Trophoblast cell (in vitro differentiated cells and primary cell): Measurements from ENCODE around the gene FOXK2.
A peak's percentile ranks its signal among the peaks of the same experiment; 100 is the strongest.

Experiments
- DNase-seq, 2 donors: peaks; one replicate each; pipeline ENCODE4 v3.0.0-alpha.2; 2016
- H2AFZ ChIP-seq: 2 replicates; pipeline ENCODE4 v1.6.1; 2013; ENCODE audit warnings: low read length, moderate library complexity, mild to moderate bottlenecking; ENCODE audit not compliant: insufficient read depth, poor library complexity
- H2AK5ac ChIP-seq: 2 replicates; pipeline ENCODE4 v1.6.1; 2013; ENCODE audit warnings: mild to moderate bottlenecking, low read length
- H2BK120ac ChIP-seq: 2 replicates; pipeline ENCODE4 v1.6.1; 2013; ENCODE audit warnings: low read length, mild to moderate bottlenecking, moderate library complexity; ENCODE audit not compliant: insufficient read depth, poor library complexity
- H2BK12ac ChIP-seq: 2 replicates; pipeline ENCODE4 v1.6.1; 2013; ENCODE audit warnings: mild to moderate bottlenecking, low read length, moderate library complexity
- H2BK5ac ChIP-seq: 2 replicates; pipeline ENCODE4 v1.6.1; 2013; ENCODE audit warnings: low read length, low read depth, moderate library complexity, mild to moderate bottlenecking; ENCODE audit not compliant: poor library complexity
- H3K14ac ChIP-seq: 2 replicates; pipeline ENCODE4 v1.6.1; 2013; ENCODE audit warnings: mild to moderate bottlenecking, low read length
- H3K18ac ChIP-seq: 2 replicates; pipeline ENCODE4 v1.6.1; 2013; ENCODE audit warnings: mild to moderate bottlenecking, low read length
- H3K23ac ChIP-seq: 2 replicates; pipeline ENCODE4 v1.6.1; 2013; ENCODE audit warnings: low read length
- H3K27ac ChIP-seq: 2 replicates; pipeline ENCODE4 v1.5.1; 2013; ENCODE audit warnings: low read depth, mild to moderate bottlenecking, inconsistent platforms, low read length, moderate library complexity
- H3K27me3 ChIP-seq: 2 replicates; pipeline ENCODE4 v1.6.1; 2013; ENCODE audit warnings: inconsistent platforms, mild to moderate bottlenecking, low read length, moderate library complexity; ENCODE audit not compliant: insufficient read depth
- H3K36me3 ChIP-seq, 2 experiments: 1 replicate in 1 of 2; 2 replicates in 1 of 2; pipeline ENCODE4 v1.6.1; 2013; ENCODE audit warnings: low read length in 2 of 2, mild to moderate bottlenecking in 2 of 2, moderate library complexity in 1 of 2; ENCODE audit not compliant: insufficient read depth in 2 of 2, control insufficient read depth in 1 of 2
- H3K4ac ChIP-seq: 2 replicates; pipeline ENCODE4 v1.6.1; 2013; ENCODE audit warnings: low read depth, mild to moderate bottlenecking, low read length, moderate library complexity
- H3K4me1 ChIP-seq, 2 experiments: 1 replicate in 1 of 2; 2 replicates in 1 of 2; pipeline ENCODE4 v1.6.1; 2013; ENCODE audit warnings: low read length in 2 of 2, mild to moderate bottlenecking in 2 of 2, moderate library complexity in 1 of 2; ENCODE audit not compliant: insufficient read depth in 2 of 2, control insufficient read depth in 1 of 2
- H3K4me2 ChIP-seq: 2 replicates; pipeline ENCODE4 v1.6.1; 2013; ENCODE audit warnings: inconsistent platforms, mild to moderate bottlenecking, low read length, moderate library complexity
- H3K4me3 ChIP-seq: 2 replicates; pipeline ENCODE4 v1.5.1; 2013; ENCODE audit warnings: mild to moderate bottlenecking, low read depth, low read length, inconsistent platforms
- H3K79me1 ChIP-seq: one replicate; pipeline ENCODE4 v1.6.1; 2013; ENCODE audit warnings: low read length
- H3K79me2 ChIP-seq: 2 replicates; pipeline ENCODE4 v1.6.1; 2013; ENCODE audit warnings: low read length, mild to moderate bottlenecking; ENCODE audit not compliant: control insufficient read depth, insufficient read depth, poor library complexity
- H3K9ac ChIP-seq: 2 replicates; pipeline ENCODE4 v1.6.1; 2013; ENCODE audit warnings: mild to moderate bottlenecking, low read length
- H3K9me3 ChIP-seq: 2 replicates; pipeline ENCODE4 v1.6.1; 2013; ENCODE audit warnings: low read depth, mild to moderate bottlenecking, control low read depth, inconsistent platforms, low read length; ENCODE audit not compliant: insufficient read depth
- H4K12ac ChIP-seq: 2 replicates; pipeline ENCODE4 v1.6.1; 2013; ENCODE audit warnings: low read depth, mild to moderate bottlenecking, low read length, moderate library complexity
- H4K8ac ChIP-seq: 2 replicates; pipeline ENCODE4 v1.6.1; 2013; ENCODE audit warnings: low read depth, mild to moderate bottlenecking, low read length, moderate library complexity
- H4K91ac ChIP-seq: one replicate; pipeline ENCODE4 v1.6.1; 2013; ENCODE audit warnings: low read depth, mild to moderate bottlenecking, low read length, moderate library complexity
- WGBS: extraction: QIAGEN DNeasy Blood & Tissue Kit; methylation state at CpG from one replicate; pipeline ENCODE4 v1.1.7; 2013; ENCODE audit warnings: missing lambda C conversion rate; ENCODE audit not compliant: insufficient read length, insufficient coverage; ENCODE audit errors: extremely low coverage; 5-methylcytosine and 5-hydroxymethylcytosine counted together

FOXK2 gene

DNA sequence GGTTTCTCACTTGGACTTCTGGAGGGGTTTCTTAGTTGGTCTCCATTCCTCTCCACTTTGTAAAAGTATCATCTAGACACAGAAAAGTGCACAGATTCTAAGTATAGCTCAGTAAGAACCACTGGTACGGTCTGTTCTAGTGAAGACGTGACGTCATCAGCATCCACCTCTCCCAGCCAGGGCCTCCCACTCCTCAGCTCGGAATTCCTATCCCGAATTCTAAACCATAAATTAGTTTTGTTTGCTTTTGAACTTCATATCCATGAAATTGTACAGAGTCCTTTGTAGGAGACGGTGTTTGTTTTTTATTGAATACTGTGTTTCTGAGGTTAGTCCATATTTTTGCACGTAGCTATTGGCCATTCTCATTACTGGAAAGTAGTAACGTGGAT, 25.5 kb downstream of the FOXK2 start:
- no peak overlapping the region for H4K91ac ChIP-seq
- no peak overlapping the region for H4K8ac ChIP-seq
- no peak overlapping the region for H3K14ac ChIP-seq
- no peak overlapping the region for H2AFZ ChIP-seq
- H2BK5ac ChIP-seq: no peak overlapping the region
- H2BK120ac ChIP-seq: no peak overlapping the region
- DNase-seq: no peak
- peaks cover 49% of the 10 kb centered on the region for H3K79me2 ChIP-seq
- no peak overlapping the region for H3K4me2 ChIP-seq
- peaks cover 2 to 7% of the 10 kb centered on the region in 2 experiments for H3K36me3 ChIP-seq
- H3K4ac ChIP-seq: peak overlapping the region; percentile 71
- no peak overlapping the region for H2AK5ac ChIP-seq
- no peak overlapping the region for H3K23ac ChIP-seq
- H3K9ac ChIP-seq: no peak overlapping the region
- no peak overlapping the region for H3K18ac ChIP-seq
- H3K4me3 ChIP-seq: no peak overlapping the region
- H3K4me1 ChIP-seq: peaks cover 2 to 6% of the 10 kb centered on the region in 2 experiments
- H3K9me3 ChIP-seq: peaks cover 4% of the 10 kb centered on the region
- H2BK12ac ChIP-seq: no peak overlapping the region
- H3K27ac ChIP-seq: no peak overlapping the region
- H3K27me3 ChIP-seq: no peaks in the 10 kb centered on the region
- H4K12ac ChIP-seq: no peak overlapping the region
- no peaks in the 10 kb centered on the region for H3K79me1 ChIP-seq
- WGBS: no CpG with 5 or more reads among the region's 8 CpGs

DNA sequence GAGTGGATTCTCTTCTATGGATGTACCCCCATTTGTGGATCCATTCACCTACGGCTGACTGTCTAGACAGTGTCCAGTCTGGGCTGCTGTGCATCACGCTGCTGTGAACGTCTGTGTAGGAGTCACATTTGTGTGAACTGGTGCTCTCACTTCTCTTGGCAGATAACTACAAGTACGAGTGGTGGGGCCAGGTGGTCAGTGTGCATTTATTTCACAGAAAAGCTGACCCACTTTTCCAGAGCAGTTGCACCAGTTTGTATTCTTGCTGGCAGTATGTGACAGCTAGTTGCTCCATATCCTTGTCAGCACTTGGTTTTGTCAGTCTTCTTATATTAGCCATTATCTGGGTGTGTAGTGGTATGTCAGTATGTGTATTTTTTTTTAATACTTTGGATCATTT, 28.4 kb downstream of the FOXK2 start:
- no peak overlapping the region for H3K23ac ChIP-seq
- DNase-seq: no peak
- no peak overlapping the region for H3K4me2 ChIP-seq
- H3K4me3 ChIP-seq: no peak overlapping the region
- H4K12ac ChIP-seq: no peak overlapping the region
- no peak overlapping the region for H2BK5ac ChIP-seq
- H3K4me1 ChIP-seq: peaks cover 2 to 3% of the 10 kb centered on the region in 2 experiments
- no peak overlapping the region for H3K14ac ChIP-seq
- H2BK12ac ChIP-seq: no peak overlapping the region
- H3K27me3 ChIP-seq: no peaks in the 10 kb centered on the region
- no peak overlapping the region for H2AK5ac ChIP-seq
- no peak overlapping the region for H4K91ac ChIP-seq
- H3K79me2 ChIP-seq: peaks cover 38% of the 10 kb centered on the region
- no peak overlapping the region for H3K18ac ChIP-seq
- WGBS: no CpG with 5 or more reads among the region's 4 CpGs
- no peak overlapping the region for H2BK120ac ChIP-seq
- peaks cover 2 to 4% of the 10 kb centered on the region in 2 experiments for H3K36me3 ChIP-seq
- H3K27ac ChIP-seq: no peak overlapping the region
- H3K9me3 ChIP-seq: peaks cover 4% of the 10 kb centered on the region
- no peak overlapping the region for H2AFZ ChIP-seq
- no peak overlapping the region for H4K8ac ChIP-seq
- no peak overlapping the region for H3K9ac ChIP-seq
- no peaks in the 10 kb centered on the region for H3K79me1 ChIP-seq
- peak overlapping the region; percentile 84 for H3K4ac ChIP-seq

DNA sequence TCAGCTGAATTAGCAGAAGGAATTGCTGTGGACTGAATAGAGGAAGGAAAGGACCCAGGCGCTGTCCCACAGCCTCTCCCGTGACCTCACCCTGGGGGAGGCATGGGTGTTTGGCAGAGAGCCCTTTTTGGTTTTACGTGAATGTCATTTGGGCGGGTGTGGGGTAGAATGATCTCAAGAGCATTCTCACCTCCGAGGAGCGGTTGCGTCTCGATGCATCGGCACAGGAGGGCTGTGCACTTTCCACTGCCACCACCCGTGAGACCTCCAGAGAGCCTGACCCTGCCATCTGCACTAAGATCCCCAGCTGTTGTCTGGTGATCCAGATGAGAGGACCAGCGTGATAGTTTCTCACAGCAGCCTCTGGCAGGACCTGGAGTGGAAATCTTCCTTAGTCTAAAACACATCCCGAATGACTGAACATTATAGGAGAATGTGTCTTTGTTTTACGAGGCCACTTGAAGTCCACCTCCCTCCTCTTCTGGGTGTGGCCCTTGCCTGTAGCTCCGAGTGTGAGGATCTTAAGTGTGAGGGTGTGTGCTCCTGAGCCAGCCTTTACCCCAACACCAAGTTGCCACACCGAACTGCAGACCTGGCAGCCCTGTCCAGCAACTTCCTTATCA, 29.3 kb downstream of the FOXK2 start:
- Histone ChIP-seq H3K9me3 (peaks cover 4% of the 10 kb centered on the region), H3K4me1 (peaks cover 2 to 3% of the 10 kb centered on the region in 2 experiments), H2BK5ac (no peak overlapping the region), H2BK120ac (no peak overlapping the region), H4K12ac (peak overlapping the region; percentile 81), H3K27me3 (no peaks in the 10 kb centered on the region), H3K36me3 (peaks cover 2 to 4% of the 10 kb centered on the region in 2 experiments), H3K23ac (no peak overlapping the region), H2AFZ (no peak overlapping the region), H2BK12ac (no peak overlapping the region), H3K27ac (no peak overlapping the region), H3K4ac (peak overlapping the region; percentile 80), H4K8ac (no peak overlapping the region), H3K9ac (no peak overlapping the region), H3K4me3 (no peak overlapping the region), H2AK5ac (no peak overlapping the region), H4K91ac (no peak overlapping the region), H3K18ac (peak overlapping the region; percentile 72), H3K79me2 (peaks cover 36% of the 10 kb centered on the region), H3K14ac (no peak overlapping the region), H3K79me1 (no peaks in the 10 kb centered on the region), H3K4me2 (no peak overlapping the region)
- no CpG with 5 or more reads among the region's 15 CpGs for WGBS
- DNase-seq: no peak

DNA sequence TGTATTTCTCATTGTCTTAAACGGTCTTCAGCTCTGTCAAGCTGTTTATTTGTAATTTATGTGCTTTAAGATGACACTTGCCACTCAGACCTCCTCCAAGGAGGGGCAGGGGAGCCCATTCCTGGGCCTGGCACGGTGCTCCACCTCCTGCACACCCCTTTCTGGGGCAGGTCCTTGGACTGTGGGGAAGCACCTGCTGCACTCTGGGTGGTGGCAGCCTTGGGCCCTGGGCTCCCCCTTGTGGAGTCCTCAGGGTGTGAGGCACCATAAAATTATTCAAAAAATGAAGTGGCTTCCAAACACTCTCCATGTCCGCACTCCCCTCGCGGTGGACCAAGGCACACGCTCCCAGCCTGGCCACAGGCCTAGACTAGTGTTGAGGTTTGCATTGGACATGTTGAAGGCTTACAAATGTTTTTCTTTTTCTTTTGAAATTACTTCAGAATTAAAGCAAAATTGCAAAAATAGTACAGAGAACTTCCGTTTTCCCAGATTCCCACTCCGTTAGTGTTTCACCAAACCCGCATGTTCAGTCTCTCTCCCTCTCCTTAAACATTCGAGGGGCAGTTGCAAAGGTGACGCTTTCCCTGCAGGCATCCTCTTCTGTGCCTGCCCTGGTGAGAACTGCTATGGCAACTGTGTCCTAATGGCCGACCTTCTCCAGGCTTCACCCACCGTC, 32.4 kb downstream of the FOXK2 start:
- Histone ChIP-seq H2AFZ (no peak overlapping the region), H3K79me2 (peaks cover 24% of the 10 kb centered on the region), H4K8ac (no peak overlapping the region), H3K18ac (no peak overlapping the region), H3K79me1 (no peaks in the 10 kb centered on the region), H2BK12ac (no peak overlapping the region), H3K4me2 (no peak overlapping the region), H3K9me3 (peaks cover 4% of the 10 kb centered on the region), H3K4me1 (peaks cover 2 to 3% of the 10 kb centered on the region in 2 experiments), H3K27ac (no peak overlapping the region), H2AK5ac (no peak overlapping the region), H3K36me3 (peaks cover 0 to 4% of the 10 kb centered on the region in 2 experiments), H3K4me3 (no peak overlapping the region), H3K9ac (no peak overlapping the region), H3K4ac (peak overlapping the region; percentile 91), H2BK5ac (no peak overlapping the region), H3K23ac (no peak overlapping the region), H4K12ac (no peak overlapping the region), H3K14ac (no peak overlapping the region), H3K27me3 (no peaks in the 10 kb centered on the region), H2BK120ac (no peak overlapping the region), H4K91ac (no peak overlapping the region)
- peak; percentile 82 to 91 for DNase-seq
- no CpG with 5 or more reads among the region's 13 CpGs for WGBS
